Stomach (tissue), 9 donors: Measurements from ENCODE around the gene PHF21B. TPM values are rescaled to one million over a fixed set of nuclear protein-coding genes. Genes with fewer than 3 reads are reported as not detected.
"Not testable (repeated sequence)": the region's sequence is repeated elsewhere in the genome, so short reads cannot be mapped to it uniquely, and the experiment has no call there.

ENCODE experiments used
- DNase-seq, 2 donors: peaks; one replicate each; pipeline versions ENCODE4 v3.0.0 to v3.0.0-alpha.2; 2013 to 2019
- H3K27ac ChIP-seq, 5 donors: fragments of 200-600 bp in 4 of 5; sonication (generic) in 4 of 5; one replicate each; pipeline ENCODE4 v1.5.1; 2013 to 2019; ENCODE audit warnings: mild to moderate bottlenecking in 1 of 5, moderate library complexity in 1 of 5
- H3K27me3 ChIP-seq, 3 donors: fragments of 200-600 bp; sonication (generic); one replicate each; pipeline ENCODE4 v1.5.1; 2017 to 2019; ENCODE audit warnings: mixed run types in 1 of 3
- H3K36me3 ChIP-seq, 4 donors: fragments of 200-600 bp; sonication (generic); 1 replicate in 3 of 4; 2 replicates in 1 of 4; pipeline ENCODE4 v1.5.1; 2016 to 2019
- H3K4me1 ChIP-seq, 4 donors: fragments of 200-600 bp; sonication (generic); one replicate each; pipeline ENCODE4 v1.5.1; 2016 to 2019
- H3K4me3 ChIP-seq, 4 donors: fragments of 200-600 bp; sonication (generic) in 3 of 4; one replicate each; pipeline ENCODE4 v1.5.1; 2016 to 2019; ENCODE audit warnings: mild to moderate bottlenecking in 1 of 4
- H3K9me3 ChIP-seq, 4 donors: fragments of 200-600 bp; sonication (generic); one replicate each; pipeline ENCODE4 v1.5.1; 2016 to 2019
- EP300 ChIP-seq: sonication (generic); formaldehyde crosslinking; IDR thresholded peaks from one replicate; pipeline ENCODE4 v1.6.1; 2017; ENCODE audit warnings: antibody characterized with exemption
- POLR2A ChIP-seq, 4 donors: fragments of 450-650 bp; IDR thresholded peaks; one replicate each; pipeline ENCODE4 v1.6.1; 2016; ENCODE audit warnings: antibody characterized with exemption in 4 of 4, control low read depth in 2 of 4, mild to moderate bottlenecking in 1 of 4, moderate library complexity in 1 of 4
- POLR2AphosphoS5 ChIP-seq, 3 donors: sonication (generic); formaldehyde crosslinking; IDR thresholded peaks; one replicate each; pipeline ENCODE4 v1.6.1; 2016; ENCODE audit warnings: antibody characterized with exemption in 3 of 3
- WGBS, 5 donors: extraction: QIAGEN DNeasy Blood & Tissue Kit in 3 of 5; methylation state at CpG; one replicate each; pipeline versions ENCODE4 v1.1.5 to v1.1.7; 2013 to 2018; 5-methylcytosine and 5-hydroxymethylcytosine counted together
- intact Hi-C: fragments of 100-400 bp; cut with DNase I; formaldehyde crosslinking; loops from one replicate; pipeline ENCODE4 v1.15.1; 2023; ENCODE audit warnings: low total_unique reads
- polyA plus RNA-seq, 3 donors: library from polyadenylated mRNA; stranded (reverse); fragments of 200-250 nt; gene quantifications; one replicate each; pipeline ENCODE4 v1.2.3, GENCODE V29; 2013
- total RNA-seq, 5 donors: library from RNA; depleted of rRNA; stranded (reverse); fragments of >200 nt; gene quantifications; one replicate each; pipeline versions ENCODE4 v1.1.0 to v1.2.3, GENCODE V29; 2014 to 2016
- TF ChIP-seq, protein P1 (sequence below), 7 experiments: fragments of 450-650 bp in 4 of 7; fragments of 200-600 bp in 3 of 7; sonication (generic) in 3 of 7; IDR thresholded peaks; one replicate each; pipeline ENCODE4 v1.5.1; 2016 to 2019; ENCODE audit warnings: antibody characterized with exemption in 7 of 7, control low read depth in 2 of 7, mild to moderate bottlenecking in 1 of 7
- donor health status: healthy with polysubstance abuse.
- donor health status: Bipolar disorder and iron deficiency.
- donor health status: healthy.

Gene PHF21B
- total and polyA plus RNA-seq, 8 donors = 0.12 to 0.45 (median 0.26) TPM; not detected in 4

DNA sequence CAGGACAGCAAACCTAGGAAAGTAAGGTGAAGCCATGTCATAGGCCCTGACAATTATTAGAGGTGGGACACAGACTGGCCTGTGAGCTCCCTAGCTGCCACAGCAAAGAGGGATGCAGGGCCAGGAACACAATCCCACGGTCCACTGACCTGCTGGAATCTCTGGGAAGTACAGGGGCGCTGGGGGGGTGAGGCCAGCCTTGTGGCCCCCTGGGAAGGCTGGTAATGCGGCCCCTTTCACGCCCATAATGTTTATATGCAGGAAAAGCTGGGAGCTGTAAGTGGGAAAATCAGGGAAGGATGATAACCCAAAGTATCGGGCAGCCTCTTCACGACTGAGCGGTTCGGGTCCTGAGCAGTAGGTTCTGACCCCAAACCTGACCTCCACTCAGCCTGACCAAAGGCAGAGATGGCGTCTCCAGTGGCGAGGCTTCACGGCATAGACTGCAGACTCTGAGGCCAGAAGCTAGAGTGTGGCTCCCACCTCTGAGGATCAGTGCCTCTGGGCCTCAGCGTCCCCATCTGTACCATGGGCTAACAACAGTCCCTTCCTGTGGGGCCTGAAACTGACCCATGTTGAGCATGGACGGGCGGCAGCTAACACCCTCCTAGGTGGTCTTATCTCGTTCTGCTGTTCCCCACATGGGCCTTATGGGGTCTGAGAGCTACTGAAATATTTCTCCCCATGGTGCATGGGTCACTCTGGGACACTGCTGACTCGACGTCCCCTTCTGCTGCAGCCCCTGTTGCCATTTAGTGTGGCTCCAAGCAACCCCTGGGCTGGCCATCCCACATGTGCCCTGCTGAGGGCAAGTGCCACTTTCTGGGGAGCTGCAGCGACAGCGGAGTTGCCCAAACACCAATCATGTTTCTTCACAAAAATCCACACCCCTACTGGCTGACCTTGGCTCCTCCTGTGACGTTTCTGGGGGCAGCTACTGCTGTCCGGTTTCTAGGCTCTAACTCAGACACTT is 101.8 kb downstream of the PHF21B start:
- peaks cover 0 to 11% (median 9%) of the 10 kb centered on the region in 4 donors for H3K9me3 ChIP-seq
- H3K36me3 ChIP-seq = peaks cover 0 to 14% (median 0%) of the 10 kb centered on the region in 4 donors
- intact Hi-C loops = no loop called here
- no peaks in the 10 kb centered on the region for H3K4me1 ChIP-seq
- H3K4me3 ChIP-seq = no peak overlapping the region
- H3K27ac ChIP-seq = no peak overlapping the region
- no peak for DNase-seq
- TF ChIP-seq POLR2A (IDR thresholded peaks at IDR 0.05) = no peak
- TF ChIP-seq, protein P1, sequence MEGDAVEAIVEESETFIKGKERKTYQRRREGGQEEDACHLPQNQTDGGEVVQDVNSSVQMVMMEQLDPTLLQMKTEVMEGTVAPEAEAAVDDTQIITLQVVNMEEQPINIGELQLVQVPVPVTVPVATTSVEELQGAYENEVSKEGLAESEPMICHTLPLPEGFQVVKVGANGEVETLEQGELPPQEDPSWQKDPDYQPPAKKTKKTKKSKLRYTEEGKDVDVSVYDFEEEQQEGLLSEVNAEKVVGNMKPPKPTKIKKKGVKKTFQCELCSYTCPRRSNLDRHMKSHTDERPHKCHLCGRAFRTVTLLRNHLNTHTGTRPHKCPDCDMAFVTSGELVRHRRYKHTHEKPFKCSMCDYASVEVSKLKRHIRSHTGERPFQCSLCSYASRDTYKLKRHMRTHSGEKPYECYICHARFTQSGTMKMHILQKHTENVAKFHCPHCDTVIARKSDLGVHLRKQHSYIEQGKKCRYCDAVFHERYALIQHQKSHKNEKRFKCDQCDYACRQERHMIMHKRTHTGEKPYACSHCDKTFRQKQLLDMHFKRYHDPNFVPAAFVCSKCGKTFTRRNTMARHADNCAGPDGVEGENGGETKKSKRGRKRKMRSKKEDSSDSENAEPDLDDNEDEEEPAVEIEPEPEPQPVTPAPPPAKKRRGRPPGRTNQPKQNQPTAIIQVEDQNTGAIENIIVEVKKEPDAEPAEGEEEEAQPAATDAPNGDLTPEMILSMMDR (IDR thresholded peaks at IDR 0.05) = no peak
- TF ChIP-seq POLR2AphosphoS5 (IDR thresholded peaks at IDR 0.05) = no peak
- no peak for TF ChIP-seq EP300
- peaks cover 0 to 3% (median 0%) of the 10 kb centered on the region in 3 donors for H3K27me3 ChIP-seq
- 80 to 88% (median 85%) methylated on average over 15 to 21 of the region's 21 CpGs for WGBS, 5 donors

DNA sequence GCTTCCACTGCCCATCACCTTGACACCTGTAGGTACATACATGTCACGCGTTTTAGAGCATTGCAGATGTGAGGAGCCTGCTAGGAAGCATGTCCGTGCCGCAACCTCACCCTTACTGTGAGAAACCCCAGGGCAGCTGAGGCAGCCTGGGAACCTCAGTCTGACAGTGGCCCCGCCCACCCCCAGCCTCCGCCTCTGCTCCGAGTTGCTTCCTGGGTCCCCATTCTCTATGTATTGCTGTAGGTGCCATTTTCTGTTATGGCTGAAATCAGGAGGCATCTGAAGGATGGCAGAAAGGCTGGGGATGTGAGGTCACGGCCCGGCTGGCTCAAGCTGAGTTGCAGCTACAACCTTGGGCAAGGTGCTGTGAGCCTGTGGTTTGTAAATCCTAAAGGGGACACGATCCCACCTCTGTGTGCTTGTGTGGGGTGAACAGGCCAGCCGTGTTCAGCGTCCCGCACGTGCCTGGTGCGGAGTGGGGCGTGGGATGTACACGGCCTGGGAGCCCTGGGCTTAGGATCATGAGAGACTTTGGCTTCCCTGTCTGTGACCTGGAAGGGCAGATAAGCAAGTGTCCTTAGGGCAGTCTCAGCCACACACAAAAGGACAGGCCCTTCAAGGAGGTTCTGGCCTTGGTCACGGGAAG is 102.7 kb downstream of the PHF21B start:
- DNase-seq = no peak
- H3K4me3 ChIP-seq = no peak overlapping the region
- no peaks in the 10 kb centered on the region for H3K4me1 ChIP-seq
- intact Hi-C loops = no loop called here
- TF ChIP-seq, protein P1 (IDR thresholded peaks at IDR 0.05) = no peak
- TF ChIP-seq POLR2A (IDR thresholded peaks at IDR 0.05) (no peak), POLR2AphosphoS5 (IDR thresholded peaks at IDR 0.05) (no peak), EP300 (no peak)
- H3K9me3 ChIP-seq = peaks cover under 1 to 17% (median 16%) of the 10 kb centered on the region in 4 donors
- WGBS, 5 donors = 85 to 92% (median 88%) methylated on average over 18 of the region's 18 CpGs
- H3K36me3 ChIP-seq = peaks cover 0 to 11% (median 0%) of the 10 kb centered on the region in 4 donors
- H3K27me3 ChIP-seq = peaks cover 0 to 3% (median 0%) of the 10 kb centered on the region in 3 donors
- H3K27ac ChIP-seq = no peak overlapping the region

DNA sequence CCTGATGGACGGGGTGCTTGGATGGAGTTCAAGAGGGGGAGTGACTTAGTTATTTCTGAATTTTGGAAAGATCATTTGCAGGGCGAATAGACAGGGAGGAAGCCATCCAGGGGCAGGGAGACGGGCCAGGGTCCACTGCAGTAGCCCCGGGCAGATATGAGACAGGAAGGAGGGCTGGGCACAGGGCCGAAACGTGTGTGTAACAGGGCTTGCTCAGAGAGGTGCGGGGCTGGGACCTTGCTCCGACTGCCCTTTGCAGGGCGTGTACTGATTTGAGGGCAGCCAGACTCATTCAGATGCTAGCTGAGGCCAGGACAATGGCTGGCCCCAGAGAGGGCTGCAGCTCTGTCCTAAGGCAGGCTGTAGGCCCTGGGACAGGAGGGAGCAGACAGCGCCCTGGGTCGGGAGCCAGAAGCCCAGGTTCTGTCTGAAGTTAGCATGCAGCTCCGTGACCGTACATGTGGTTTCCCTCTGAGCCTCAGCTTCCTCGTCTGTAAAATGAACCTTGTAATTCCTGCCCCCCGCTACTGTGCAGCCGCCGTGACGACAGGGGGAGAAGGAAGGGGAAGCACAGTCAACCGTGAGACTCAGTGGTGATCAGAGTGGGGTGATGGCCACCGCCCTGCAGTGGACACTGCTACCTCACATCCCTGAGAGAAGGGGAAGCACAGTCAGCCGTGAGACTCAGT is 103.4 kb downstream of the PHF21B start:
- H3K9me3 ChIP-seq = peaks cover 8 to 20% (median 19%) of the 10 kb centered on the region in 4 donors
- no peak for DNase-seq
- no peaks in the 10 kb centered on the region for H3K27me3 ChIP-seq
- no peak overlapping the region for H3K27ac ChIP-seq
- TF ChIP-seq POLR2A (IDR thresholded peaks at IDR 0.05) (no peak), POLR2AphosphoS5 (IDR thresholded peaks at IDR 0.05) (no peak), EP300 (no peak)
- TF ChIP-seq, protein P1 (IDR thresholded peaks at IDR 0.05) = no peak
- peaks cover 0 to 11% (median 0%) of the 10 kb centered on the region in 4 donors for H3K36me3 ChIP-seq
- intact Hi-C loops = no loop called here
- H3K4me1 ChIP-seq = no peaks in the 10 kb centered on the region
- H3K4me3 ChIP-seq = no peak overlapping the region
- WGBS, 5 donors = 82 to 95% (median 88%) methylated on average over 18 to 21 of the region's 21 CpGs

DNA sequence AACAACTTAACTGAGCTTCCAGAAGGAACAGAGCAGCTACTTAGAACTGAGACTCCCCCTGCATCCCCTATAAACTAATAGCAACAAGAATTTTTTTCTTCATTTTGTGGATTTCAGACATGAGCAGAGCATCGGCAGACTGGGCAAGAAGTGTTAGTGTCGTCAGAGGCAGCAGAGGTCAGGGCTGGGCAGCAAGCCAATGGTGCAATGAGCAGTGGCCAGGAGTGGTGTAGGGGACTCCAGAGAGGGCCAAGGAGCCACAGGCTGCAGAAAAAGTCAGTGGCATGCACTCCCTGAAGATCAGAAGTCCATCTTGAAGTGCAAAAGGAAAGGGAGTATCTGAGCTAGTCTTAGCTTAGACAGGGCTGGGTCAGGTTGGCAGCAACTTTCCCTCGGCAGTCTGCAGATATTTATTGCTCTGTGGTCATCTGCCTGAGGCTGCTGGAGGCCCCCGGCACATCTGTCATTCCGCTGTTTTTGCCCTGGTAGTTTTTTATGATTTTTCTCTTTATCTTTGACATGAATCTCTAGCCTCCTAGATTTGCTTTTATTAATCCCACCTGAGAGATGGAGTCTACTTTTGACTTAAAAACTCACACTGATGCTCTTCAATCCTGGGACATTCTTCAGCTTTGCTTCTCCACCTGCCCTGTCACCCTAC is 105.2 kb downstream of the PHF21B start:
- H3K36me3 ChIP-seq = peaks cover 0 to 10% (median 0%) of the 10 kb centered on the region in 4 donors
- H3K4me1 ChIP-seq, intact Hi-C loops, H3K27ac ChIP-seq, H3K27me3 ChIP-seq, DNase-seq, H3K4me3 ChIP-seq: not testable (repeated sequence)
- WGBS, 5 donors = 59 to 81% (median 69%) methylated on average over 3 to 4 of the region's 5 CpGs
- peaks cover 18 to 32% (median 27%) of the 10 kb centered on the region in 4 donors for H3K9me3 ChIP-seq

DNA sequence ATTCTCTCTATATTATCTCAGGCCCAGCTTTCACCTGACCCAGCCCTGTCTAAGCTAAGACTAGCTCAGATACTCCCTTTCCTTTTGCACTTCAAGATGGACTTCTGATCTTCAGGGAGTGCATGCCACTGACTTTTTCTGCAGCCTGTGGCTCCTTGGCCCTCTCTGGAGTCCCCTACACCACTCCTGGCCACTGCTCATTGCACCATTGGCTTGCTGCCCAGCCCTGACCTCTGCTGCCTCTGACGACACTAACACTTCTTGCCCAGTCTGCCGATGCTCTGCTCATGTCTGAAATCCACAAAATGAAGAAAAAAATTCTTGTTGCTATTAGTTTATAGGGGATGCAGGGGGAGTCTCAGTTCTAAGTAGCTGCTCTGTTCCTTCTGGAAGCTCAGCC is 106.6 kb downstream of the PHF21B start:
- H3K4me3 ChIP-seq, H3K27me3 ChIP-seq, intact Hi-C loops, H3K27ac ChIP-seq, H3K4me1 ChIP-seq, DNase-seq: not testable (repeated sequence)
- H3K9me3 ChIP-seq = peaks cover 18 to 32% (median 27%) of the 10 kb centered on the region in 4 donors
- WGBS, 5 donors = 56 to 60% methylated on average over 2 of the region's 2 CpGs; no CpG with 5 or more reads in 3 of the 5 donors
- peaks cover 0 to 10% (median 0%) of the 10 kb centered on the region in 4 donors for H3K36me3 ChIP-seq
